ENCODE data around the gene KLHDC4. TPM values are rescaled to one million over a fixed set of nuclear protein-coding genes. Genes with fewer than 3 reads are reported as not detected.

The KLHDC4 gene
- total and polyA plus RNA-seq, 9 of the 15 experiments (the other 6 are each of a cell fraction or from before 2014, with no cell fraction given): 1.3 to 68.1 (median 32.8) TPM

DNA sequence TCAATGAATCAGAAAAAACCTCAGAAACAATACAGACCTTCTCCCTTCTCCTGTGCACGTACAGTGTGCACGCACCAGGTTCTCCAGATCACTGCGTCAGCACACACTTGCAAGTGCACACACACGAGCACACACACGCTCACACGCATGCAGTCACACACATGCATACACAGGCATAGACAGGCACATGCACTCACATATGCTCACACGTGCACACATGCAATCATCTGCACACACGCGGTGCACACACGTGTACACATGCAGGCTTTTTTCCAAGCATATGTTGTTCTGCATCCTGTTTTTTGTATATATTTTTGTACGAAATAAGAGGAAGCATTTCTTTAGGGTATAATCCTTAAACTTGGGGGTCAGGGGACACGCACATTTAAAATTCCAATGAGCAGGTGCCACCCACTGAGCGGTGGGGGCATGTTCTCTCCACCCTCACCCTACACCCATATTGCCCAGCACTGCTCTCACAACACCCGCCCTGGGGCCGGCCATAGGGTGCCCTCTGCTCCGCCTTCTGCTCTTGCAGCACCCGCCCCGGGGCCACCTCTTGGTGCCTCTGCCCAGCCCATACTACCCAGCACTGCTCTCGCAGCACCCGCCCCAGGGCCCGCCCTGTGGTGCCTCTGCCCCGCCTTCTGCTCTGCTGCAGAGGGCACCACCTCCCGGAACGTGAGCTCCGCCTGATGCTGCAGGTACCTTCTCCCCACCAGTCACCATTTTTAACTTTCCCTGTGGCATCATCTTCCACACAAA is 20.9 kb downstream of the KLHDC4 start (continued):
- TF ChIP-seq UBTF (IDR thresholded peaks at IDR 0.05; ENCODE audit: borderline replicate concordance in 1 of 2, low read depth in 2 of 2, low read length in 2 of 2): no peak

DNA sequence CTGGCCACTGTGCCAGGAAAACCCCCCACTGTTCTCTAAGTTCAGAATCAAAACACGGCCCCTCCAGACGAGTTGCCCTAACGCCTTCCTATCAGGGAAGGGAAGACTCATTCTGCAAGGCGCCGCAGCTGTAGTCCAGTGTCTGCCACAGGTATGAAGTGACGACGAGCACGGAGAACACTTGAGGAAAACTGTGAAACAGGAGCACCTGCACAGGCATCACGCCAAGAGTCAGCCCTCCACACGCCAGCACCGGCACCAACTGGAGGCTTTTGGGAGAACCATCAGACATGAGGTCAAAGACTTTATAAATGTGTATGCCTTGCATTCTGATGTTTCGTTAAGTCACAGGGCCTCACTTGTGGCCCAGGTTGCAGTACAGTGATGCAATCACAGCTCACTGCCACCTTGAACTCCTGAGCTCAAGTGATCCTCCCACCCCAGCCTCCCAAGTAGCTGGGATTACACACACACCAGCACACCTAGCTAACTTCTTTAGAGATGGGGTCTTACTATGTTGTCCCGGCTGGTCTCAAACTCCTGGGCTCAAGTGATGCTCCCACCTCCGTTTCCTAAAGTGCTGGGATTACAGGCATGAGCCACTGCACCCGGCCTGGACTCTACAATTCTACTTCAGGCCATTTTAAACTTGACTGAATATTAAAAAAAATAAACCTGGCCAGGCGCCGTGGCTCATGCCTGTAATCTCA is 22.9 kb downstream of the KLHDC4 start:
- ChIA-PET POLR2A (interaction anchor here (0.7 kb wide), 1 partner anchor 12 kb away, joined by 3 read pairs; no protein-coding TSS in a partner anchor), CTCF (ENCODE audit: low intra/inter-chr PET ratio) (no interaction called here)
- in situ Hi-C loops (cut with MboI): no loop called here
- DNase-seq (ENCODE audit: extremely low read depth in 1 of 4, low spot score in 3 of 4) (no peak), FAIRE-seq (no peak), ATAC-seq (no peak)
- no peak overlapping the region for H3K4me2 ChIP-seq (ENCODE audit: insufficient read depth, low read length)
- H3K4me3 ChIP-seq: no peak overlapping the region
- peaks cover 80% of the 10 kb centered on the region for H3K36me3 ChIP-seq (ENCODE audit: control insufficient read depth, insufficient read depth, low read length)
- peaks cover 20% of the 10 kb centered on the region; the same call in 2 of the 3 replicates for H3K79me2 ChIP-seq (ENCODE audit: control insufficient read depth, insufficient read depth, low read length)
- H3K9me3 ChIP-seq (replicated peaks; ENCODE audit: control insufficient read depth, insufficient read depth, low read depth, low read length): no peaks in the 10 kb centered on the region
- H3K27me3 ChIP-seq (ENCODE audit: control insufficient read depth in 2 of 2, insufficient read depth in 2 of 2, low read length in 2 of 2): no peaks in the 10 kb centered on the region
- TF ChIP-seq ZNF121 (CRISPR knock-in tag; conservative IDR thresholded peaks at IDR 0.05) (0 out of 2 replicates have a peak, but pooled peaks have one; percentile 19), ZNF311 (CRISPR knock-in tag; IDR thresholded peaks at IDR 0.05) (no peak), TCF7L2 (IDR thresholded peaks at IDR 0.05; ENCODE audit: low read depth, low read length) (no peak)
- peaks cover 0 to 11% of the 10 kb centered on the region in 2 experiments; a peak in 2 of 5 replicates for H3K4me1 ChIP-seq (replicated peaks in 1 of 2; ENCODE audit: control insufficient read depth in 2 of 2, insufficient read depth in 2 of 2, low read length in 2 of 2)
- intact Hi-C loops (cut with micrococcal nuclease): no loop called here
- peaks cover 4% of the 10 kb centered on the region for H3K9me1 ChIP-seq (ENCODE audit: control insufficient read depth, insufficient read depth, low read length)
- no peak overlapping the region for H2AFZ ChIP-seq (ENCODE audit: low read depth, low read length)
- H3K9ac ChIP-seq (ENCODE audit: insufficient read depth in 1 of 2, low read depth in 2 of 2, low read length in 2 of 2): peak overlapping the region in 1 of 2 experiments; percentile 29; a peak in 1 of 4 replicates
- WGBS (ENCODE audit: insufficient coverage, low coverage, missing lambda C conversion rate): 88% methylated on average over 17 of the region's 17 CpGs
- H3K27ac ChIP-seq (ENCODE audit: extremely low read depth, low read depth, low read length): no peak overlapping the region
- BruUV-seq (replicated peaks): no TSS peak
- H4K20me1 ChIP-seq (replicated peaks; ENCODE audit: control insufficient read depth, insufficient read depth, low read length): peaks cover 17% of the 10 kb centered on the region
